Loucy (cell line): ENCODE measurements around the gene STPG1.

Source experiments
- CTCF ChIP-seq: fragments of 200-600 bp; sonication (generic); conservative IDR thresholded peaks from 2 replicates; pipeline ENCODE4 v1.5.1; 2014; ENCODE audit warnings: mild to moderate bottlenecking, antibody characterized with exemption, low read length
- EZH2phosphoT487 ChIP-seq: fragments of 200-600 bp; IDR thresholded peaks from 2 replicates; pipeline ENCODE4 v1.6.1; 2018; ENCODE audit warnings: antibody characterized with exemption, mild to moderate bottlenecking, moderate library complexity, borderline replicate concordance

- no peak for TF ChIP-seq CTCF
- no peak for TF ChIP-seq EZH2phosphoT487
These were observed 11.4 kb upstream of the STPG1 start for GRCh38 chr1:24424990-24425389.
